Measurements from ENCODE around the gene ACAP3.
A peak's percentile ranks its signal among the peaks of the same experiment; 100 is the strongest.

ACAP3 gene

GRCh38 chr1:1285102-1285571, 22.6 kb downstream of the ACAP3 start:
- no peak for DNase-seq (ENCODE audit: low read depth)

DNA sequence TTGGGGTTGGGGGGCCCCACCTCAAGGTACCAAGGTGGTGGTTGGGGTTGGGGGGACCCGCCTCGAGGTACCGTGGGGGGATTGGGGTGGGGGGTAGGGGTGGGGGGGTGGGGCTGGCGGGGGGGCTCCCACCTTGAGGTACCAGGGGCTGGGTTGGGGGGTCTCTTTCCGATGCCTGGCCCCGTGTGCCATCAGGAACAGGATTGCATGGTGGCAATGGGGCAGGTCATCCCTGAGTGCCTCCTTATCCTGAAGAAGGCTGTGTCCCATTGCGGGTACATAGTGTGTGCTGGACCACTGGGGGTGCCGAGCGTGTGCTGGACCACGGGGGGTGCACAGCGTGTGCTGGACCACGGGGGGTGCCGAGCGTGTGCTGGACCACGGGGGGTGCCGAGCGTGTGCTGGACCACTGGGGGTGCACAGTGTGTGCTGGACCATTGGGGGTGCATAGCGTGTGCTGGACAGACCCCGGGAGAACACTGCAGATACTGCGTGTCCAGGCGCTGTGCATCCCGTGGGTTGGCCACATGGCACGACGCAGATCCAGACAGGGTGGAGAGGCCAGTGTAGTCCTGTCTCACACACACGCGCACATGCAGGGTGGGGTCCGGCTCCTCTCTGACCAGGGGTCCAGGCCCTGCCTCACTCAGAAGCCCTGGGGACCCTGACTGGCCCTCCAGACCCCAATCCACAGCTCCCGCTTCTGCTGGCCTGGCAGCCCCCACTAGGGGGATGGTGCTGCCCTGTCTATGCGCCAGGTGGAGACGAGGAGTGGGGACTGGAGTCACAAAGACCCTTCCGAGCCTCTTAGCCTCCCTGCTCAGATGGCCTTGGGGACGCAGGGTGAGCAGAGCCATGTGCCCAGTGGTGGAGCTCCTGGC, 23.3 kb downstream of the ACAP3 start:
- no peak for DNase-seq (ENCODE audit: low read depth)

DNA sequence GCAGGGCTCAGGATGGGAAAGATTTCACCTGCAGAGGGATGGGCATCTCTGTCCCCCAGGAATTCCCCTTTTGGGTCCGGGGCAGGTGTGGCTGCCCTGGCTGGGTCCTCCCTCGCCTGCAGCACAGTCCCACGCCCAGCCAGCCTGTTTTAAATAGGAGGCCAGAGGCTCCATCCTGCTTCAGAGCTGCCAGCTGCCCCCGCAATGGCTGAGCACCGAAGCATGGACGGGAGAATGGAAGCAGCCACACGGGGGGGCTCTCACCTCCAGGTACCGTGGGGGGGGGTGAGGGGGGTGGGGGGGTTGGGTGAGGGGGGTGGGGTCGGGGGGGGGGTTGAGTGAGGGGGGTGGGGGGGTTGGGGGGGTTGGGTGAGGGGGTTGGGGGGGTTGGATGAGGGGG, 23.9 kb downstream of the ACAP3 start:
- DNase-seq (ENCODE audit: low read depth) = no peak

GRCh38 chr1:1282998-1283397, 24.7 kb downstream of the ACAP3 start:
- no peak for DNase-seq (ENCODE audit: low read depth)

GRCh38 chr1:1281533-1282321, 26.0 kb downstream of the ACAP3 start:
- DNase-seq (ENCODE audit: low read depth) = no peak

- no peak for DNase-seq (ENCODE audit: low read depth)
Observed at GRCh38 chr1:1280782-1281481, 26.8 kb downstream of the ACAP3 start.

- DNase-seq (ENCODE audit: low read depth) = no peak
Observed at GRCh38 chr1:1279028-1279427, 28.7 kb downstream of the ACAP3 start.

GRCh38 chr1:1278620-1279019, 29.1 kb downstream of the ACAP3 start:
- DNase-seq (ENCODE audit: low read depth) = no peak

- DNase-seq (ENCODE audit: low read depth) = no peak
Observed at GRCh38 chr1:1275836-1276235, 31.9 kb downstream of the ACAP3 start.

DNA sequence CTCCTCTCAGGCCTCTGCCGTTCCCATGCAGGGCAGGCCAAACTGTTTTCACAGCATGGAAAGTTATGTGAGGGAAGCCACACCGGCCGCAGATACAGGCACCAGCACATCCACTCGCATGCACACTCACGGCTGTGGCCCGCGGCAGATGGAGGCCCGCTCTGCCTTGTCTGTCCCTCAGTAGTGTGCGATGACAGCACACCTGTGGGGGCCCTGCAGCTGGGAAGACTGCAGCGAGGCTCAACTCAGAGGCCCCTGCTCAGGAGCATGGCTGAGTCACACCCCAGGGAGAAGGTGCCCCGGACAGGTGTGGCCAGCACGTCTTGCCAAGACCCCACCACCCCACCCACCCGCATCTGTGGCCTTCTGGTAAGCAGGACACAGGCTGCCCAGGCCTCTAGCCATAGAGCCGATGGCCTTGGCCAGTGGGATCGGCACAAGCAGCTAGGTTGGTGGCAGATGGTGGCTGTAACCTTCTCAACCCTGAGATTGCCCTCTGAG, 32.7 kb downstream of the ACAP3 start:
- DNase-seq (ENCODE audit: low read depth) = no peak

GRCh38 chr1:1274299-1274930, 33.3 kb downstream of the ACAP3 start:
- DNase-seq (ENCODE audit: low read depth) = no peak

- DNase-seq (ENCODE audit: low read depth) = peak; percentile 92
Observed at GRCh38 chr1:1273512-1274298, 34.0 kb downstream of the ACAP3 start, which contains the start of gene UBE2J2. Gene UBE2J2 (minus strand): TSS chr1:1273854. CDS start chr1:1267992, 5,862 bp downstream.

GRCh38 chr1:1273209-1273511, 34.6 kb downstream of the ACAP3 start:
- no peak for DNase-seq (ENCODE audit: low read depth)

- DNase-seq (ENCODE audit: low read depth) = no peak
Observed at GRCh38 chr1:1272341-1273208, 35.2 kb downstream of the ACAP3 start.

DNA sequence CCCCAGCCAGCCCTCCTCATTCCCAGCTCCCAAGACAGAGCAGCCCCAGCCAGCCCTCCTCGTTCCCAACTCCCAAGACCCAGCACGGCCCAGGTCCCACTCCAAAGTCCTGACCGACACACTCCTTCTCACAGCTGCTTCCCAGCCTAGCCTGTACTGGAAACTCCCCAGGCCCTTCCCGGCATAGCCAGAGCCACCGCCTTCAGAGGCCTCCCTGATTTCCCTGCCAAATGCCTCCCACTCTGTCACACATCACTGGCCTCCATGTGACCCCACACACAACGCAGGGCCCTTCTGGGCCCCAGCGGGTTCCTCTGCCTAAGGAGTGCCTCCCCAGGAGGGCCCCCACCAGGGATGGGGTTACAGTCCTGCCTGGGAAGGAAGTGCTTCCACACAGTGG, 36.9 kb downstream of the ACAP3 start:
- no peak for DNase-seq (ENCODE audit: low read depth)

DNA sequence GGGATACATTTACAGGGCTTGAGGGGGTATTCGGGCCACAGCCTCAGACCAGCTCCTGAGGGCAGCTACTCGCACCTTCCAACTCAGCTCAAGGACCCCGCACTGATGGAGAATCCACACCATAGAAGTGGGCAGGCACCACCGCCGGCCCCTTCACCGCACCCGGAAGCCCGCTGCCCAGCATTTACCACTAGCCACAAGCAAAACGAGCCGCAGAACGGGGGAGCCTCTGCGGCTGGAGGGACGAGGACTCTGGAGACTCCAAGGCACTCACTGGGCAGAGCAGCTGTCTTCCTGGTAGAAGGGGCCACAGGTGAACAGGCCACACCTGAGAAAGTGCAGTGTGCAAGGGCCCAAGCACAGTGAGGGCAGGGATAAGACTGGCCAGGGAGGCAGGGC, 39.4 kb downstream of the ACAP3 start:
- DNase-seq (ENCODE audit: low read depth) = no peak

DNA sequence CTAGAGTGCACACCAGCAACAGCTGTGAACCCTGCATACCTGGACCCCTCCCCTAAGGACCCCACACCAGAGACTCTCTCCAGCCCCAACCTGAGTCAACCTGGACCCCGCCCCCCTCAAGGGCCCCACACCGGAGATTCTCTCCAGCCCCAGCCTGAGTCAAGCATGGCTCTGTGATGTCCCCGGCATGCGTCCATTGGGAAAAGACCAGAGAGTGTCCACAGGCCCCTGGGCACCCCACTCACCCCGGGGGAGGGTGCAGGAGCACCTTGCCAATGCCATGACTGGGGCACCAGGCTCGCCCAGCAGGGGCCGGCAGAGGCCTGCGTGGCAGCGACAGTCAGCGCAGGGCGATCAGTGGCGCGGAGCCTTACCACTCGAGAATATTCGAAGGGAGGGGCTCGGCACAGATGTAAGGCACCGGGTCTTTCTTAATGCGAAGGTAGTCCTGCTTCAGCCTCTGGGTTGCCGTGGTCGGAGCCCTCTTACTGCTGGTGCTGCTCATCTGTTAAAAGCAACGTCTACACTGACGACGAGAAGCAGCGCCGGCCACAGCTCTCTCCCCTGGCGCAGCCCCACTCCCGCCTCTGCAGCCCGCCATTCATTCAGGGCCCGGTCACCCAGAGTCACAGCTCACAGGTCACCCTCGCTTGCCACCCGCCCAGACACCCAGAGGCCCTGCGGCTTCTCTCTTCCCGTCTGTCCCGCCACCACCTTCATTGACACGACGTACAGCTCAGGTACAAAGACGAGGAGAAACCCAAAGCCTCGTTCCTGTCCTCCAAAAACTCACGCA, 40.0 kb downstream of the ACAP3 start:
- no peak for DNase-seq (ENCODE audit: low read depth)

- DNase-seq (ENCODE audit: low read depth) = peak; percentile 18
Observed at GRCh38 chr1:1264868-1265272, 42.9 kb downstream of the ACAP3 start.

DNA sequence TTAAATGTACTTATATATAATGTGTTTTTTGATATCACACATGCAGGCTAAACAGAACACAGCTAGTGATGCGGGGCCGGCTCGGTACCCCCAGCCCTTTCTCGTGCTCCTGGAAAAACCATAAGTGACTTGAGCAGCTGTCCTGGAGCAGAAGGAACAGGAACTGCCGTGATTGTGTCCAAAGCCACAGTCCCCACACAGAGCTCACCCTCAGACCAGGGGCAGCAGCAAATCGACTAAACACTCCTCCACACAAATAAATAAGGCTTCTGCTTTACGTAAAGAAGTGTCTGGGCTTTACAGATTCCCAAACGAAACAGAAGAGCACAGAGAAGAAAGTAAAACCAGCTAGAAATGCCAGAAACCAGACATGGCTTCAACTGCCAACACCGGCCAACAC, 43.7 kb downstream of the ACAP3 start:
- DNase-seq (ENCODE audit: low read depth) = no peak
